GM18909 (cell line): ENCODE results near the gene TEX35.

Experiments
- ATAC-seq: cut with Tn5 transposase; IDR thresholded peaks from one replicate; pipeline ENCODE4 v1.9.1; 2021; ENCODE audit warnings: mild to moderate bottlenecking; ENCODE audit not compliant: unreplicated experiment, poor library complexity

The TEX35 gene

DNA sequence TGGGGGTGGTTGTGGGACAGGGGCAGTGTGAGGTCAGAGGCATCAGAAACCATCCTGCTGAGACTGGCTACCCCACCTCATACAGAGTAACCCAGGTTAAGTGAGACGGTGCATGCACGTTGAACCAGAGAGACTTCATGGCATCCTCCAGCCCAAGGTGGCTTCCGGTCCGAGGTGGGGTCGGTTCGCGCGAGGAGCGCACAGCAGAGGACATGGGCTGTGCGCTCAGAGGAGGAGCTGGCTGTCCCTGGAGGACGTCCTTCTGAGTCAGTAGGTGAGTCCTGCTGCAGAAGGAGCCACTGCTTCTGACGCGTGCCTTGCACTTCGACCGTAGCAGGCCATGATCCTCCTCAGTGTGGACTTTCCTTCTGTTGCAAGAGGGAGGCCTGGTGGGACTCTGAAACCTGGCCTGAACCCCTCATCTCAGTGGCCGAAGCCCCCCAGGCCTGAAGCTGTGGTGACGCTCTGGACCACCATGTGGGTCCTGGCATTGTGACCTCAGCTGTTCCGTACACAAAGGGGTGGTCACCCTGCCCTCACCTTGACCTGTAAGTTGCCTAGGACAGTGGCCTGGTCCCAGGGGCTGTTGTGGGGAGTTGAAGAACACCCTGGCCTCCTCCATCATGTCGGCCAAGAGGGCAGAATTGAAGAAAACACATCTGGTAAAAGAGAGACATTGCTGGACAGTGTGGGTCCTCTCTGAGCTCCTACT is at the start of gene TEX35:
TEX35 (plus strand) TSS at position 544 of the 712 bp plus-strand sequence; CDS start at position 624, 80 bp downstream.
- no peak for ATAC-seq

DNA sequence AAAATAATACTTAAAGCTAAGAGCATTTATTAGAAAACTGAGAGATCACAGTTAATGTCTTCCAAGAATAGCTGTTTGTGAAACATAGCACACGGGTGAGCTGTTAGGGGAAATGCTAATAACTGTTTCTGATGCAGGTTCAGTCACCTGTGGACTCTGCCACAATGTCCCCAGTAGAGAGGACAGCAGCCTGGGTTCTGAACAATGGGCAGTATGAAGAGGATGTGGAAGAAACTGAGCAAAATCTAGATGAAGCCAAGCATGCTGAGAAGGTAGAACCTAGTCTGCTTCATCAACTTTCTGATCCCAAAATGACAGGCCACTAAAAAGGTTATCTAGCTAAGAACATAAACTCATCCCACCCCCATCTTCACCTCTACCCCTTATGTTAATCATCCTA is 48.8 kb upstream of the TEX35 start:
- no peak for ATAC-seq

DNA sequence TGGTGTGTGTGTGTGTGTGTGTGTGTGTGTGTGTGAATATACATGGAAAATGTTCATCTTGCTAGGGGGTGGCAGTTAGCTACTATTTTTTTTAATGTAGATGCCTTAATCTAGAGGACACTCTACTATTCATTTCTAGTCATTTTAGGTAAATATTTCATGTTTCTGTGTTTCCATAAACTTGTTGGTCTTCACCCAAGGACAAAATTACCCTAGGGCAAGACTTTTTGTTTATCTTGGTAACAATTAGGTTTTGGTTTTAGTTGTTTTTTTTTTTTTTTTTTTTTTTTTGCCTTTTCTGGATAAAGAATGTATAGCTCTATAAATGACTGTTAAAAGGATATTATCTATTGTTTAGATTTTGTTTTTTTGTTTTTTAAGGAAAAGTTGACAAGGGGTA is 48.3 kb upstream of the TEX35 start:
- ATAC-seq = no peak

DNA sequence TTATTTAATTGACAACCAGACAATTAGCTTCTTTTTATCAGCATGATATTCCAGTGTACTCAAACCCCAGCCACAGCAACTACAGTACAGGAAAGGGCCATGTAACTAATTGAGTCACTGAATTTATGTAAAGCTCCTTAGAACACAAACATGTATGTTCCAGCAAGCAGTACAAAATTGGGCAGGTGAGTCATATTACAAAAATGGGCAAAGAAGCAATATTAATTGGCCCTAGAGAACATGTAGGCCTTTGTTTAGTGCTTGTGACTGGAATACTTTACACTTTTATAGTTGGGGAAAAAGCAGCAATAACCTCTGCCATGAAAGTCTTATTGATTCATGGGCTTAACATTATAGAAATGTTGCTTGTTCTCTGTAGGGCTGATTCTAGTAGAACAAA is 47.9 kb upstream of the TEX35 start:
- no peak for ATAC-seq

DNA sequence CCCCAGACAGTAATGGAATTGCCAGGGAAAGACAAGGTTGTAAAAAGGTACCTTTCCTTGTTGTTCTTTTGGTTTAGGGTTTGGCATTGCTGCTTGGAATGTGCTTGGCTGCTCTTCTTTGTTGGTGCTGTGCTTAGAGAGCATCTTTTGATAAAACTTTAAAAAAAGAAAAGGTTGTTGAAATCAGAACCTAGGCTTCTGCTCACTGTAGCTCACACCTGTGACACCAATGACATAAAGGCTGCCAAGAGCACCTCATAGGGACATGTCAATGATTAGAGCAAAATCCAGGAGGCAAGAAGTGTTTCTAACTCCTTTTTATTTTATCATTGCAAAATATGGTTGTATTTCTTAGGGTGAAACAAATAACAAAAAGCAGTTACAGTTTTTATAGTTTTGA is 45.1 kb upstream of the TEX35 start:
- no peak for ATAC-seq

DNA sequence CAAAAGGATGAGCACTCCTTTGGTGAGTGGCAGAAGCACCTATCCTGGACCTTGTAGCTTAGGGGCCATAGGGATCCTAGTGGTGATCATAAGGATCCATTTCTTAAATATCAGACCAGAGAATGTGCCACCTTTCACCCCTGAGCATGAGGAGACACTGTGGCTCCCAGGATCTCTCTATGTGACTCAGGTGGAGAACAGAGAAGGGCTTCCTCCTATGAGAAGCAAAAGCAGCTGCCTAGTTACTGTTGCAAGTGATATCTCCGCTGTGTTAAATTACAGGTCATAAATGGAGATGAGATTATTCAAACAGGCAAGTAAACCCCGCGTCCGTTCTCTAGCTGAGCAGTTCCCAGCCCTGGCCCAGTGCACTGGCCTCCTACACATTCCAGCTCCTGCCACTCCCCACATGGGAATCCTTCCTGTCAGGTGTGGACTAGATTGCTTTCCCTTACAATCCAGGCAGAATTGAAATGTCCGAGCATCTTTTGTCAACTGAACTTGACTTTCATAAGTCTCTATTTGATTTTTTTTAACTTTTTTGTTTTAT is 42.4 kb upstream of the TEX35 start:
- ATAC-seq = no peak

DNA sequence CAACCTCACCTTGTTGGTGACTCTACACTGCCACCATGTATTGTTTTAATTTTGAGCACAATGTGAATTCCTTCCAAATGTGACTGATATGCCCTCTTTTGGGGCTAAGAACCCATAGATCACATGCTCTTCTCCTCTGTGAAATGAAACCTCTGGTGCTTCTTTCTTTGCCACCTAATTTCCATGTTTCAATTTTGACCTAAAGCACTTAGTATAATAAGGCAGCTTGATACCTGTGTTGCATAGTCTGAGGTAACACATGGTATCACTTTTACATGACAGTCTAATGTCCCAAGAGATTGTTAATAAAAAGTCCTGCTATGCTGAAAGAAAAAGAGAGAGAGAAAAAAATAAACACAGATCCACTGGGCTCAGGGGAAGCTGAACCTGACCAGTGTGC is 40.4 kb upstream of the TEX35 start:
- no peak for ATAC-seq

DNA sequence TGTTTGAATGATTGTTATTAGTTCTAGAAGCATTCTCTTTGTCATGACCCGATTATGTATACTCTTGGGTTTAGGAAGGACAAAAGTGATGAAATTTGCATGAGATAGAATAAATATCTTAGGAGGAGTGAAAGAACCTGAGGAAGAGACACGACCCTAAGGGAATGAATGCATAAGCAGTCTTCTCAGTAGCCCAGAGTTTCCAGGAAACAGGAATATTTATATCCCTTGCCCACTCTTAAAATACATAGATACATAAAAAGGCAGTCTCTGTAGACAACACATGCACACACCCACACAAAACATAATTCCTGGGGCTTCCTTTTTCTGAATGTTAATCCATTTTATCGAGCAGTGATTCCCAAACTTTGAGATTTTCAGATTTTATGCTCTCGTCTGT is 35.5 kb upstream of the TEX35 start:
- ATAC-seq = no peak

DNA sequence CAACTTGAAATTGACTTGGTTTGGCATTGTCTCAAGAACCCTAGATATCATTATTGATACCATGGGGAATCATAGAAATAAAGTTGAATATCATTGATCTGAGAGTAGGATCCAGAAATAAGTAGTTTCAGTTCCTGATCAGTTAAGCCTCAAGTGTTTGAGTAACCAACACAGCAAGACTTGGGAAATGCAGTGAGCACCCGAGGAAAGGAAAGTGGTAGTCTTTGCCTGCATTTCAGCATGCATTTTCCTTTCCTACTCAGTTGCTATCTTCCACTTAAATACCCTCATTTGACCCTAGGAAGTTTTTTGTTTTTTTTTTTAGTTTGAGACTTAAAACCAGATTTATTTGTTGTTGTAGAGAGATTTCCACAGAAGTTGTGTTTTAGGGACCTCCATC is 35.1 kb upstream of the TEX35 start:
- no peak for ATAC-seq

DNA sequence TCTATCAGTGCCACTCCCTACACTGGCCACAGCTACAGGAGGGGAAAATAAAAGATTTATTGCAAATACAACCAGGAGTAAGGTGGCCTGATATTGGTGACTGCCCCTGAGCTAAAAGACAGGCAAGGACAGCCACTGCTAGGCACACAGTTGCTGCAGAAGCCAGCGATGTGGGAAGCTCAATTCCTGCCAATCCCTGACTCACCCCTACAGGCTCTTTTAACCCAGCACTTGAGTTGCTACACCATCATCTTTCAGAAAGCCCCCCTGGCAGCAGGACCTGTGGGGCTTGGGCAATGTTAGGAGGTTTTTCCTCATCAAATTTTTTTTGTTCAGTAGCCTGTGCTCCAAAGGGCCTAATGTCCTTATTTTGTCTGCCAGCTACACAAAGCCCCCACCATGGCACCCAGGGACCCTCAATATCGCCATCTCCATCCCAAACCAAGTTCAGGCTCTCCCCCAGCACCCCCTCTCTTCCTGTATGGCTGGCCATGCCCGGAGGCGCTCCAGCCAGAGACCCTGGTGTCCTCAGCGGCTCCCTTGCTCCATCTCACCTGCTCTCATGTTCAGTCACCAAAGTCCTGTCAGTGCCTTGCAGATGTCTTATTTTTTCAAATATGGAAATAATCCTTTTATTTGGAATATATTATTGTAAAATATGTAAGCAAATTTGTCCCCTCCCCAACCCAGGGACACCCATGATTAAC is 29.5 kb upstream of the TEX35 start:
- no peak for ATAC-seq

DNA sequence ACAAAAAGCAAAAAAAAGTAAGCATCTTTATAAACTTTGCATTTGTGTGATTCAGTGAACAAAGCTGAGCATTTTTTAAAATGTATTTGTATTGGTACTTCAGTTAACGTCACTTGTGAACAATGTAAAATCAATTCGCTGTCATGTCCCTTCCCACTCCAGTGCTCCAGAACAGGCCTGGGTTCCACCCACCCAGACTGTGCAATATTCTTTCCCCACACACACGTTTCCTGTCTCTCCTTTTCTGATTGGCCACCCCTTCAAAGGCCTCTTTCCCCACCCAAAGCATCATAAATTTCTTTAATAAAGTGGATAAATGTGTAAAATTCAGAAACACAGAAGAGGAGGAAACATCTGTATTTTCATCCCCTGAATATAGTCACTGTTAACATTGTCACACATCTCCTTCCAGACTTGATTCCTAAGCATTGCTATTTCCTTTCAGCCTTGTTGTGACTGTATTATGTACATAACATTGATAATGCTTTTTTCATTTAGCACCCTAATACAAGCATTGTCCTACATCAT is 28.1 kb upstream of the TEX35 start:
- ATAC-seq = no peak

DNA sequence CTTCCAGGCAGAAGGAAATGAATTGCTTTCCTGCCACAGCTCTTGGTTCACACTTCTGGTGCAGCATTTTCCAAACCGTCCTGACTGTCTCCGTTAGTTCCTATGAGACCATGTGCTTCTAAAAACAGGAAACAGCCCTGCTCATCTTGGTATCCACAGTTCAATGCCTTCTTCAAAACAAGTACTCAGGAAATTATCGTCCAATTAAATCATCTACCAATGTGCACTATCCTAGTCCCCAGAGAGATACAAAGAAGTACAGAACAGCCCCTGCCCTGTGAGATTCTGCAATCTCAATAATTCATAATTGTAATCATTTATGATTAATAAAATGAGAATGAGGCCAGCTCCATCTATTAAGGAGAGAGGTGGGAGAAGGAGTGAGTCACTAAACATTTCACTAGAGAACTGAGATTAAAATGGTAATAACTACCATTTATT is 27.3 kb upstream of the TEX35 start:
- ATAC-seq = no peak

DNA sequence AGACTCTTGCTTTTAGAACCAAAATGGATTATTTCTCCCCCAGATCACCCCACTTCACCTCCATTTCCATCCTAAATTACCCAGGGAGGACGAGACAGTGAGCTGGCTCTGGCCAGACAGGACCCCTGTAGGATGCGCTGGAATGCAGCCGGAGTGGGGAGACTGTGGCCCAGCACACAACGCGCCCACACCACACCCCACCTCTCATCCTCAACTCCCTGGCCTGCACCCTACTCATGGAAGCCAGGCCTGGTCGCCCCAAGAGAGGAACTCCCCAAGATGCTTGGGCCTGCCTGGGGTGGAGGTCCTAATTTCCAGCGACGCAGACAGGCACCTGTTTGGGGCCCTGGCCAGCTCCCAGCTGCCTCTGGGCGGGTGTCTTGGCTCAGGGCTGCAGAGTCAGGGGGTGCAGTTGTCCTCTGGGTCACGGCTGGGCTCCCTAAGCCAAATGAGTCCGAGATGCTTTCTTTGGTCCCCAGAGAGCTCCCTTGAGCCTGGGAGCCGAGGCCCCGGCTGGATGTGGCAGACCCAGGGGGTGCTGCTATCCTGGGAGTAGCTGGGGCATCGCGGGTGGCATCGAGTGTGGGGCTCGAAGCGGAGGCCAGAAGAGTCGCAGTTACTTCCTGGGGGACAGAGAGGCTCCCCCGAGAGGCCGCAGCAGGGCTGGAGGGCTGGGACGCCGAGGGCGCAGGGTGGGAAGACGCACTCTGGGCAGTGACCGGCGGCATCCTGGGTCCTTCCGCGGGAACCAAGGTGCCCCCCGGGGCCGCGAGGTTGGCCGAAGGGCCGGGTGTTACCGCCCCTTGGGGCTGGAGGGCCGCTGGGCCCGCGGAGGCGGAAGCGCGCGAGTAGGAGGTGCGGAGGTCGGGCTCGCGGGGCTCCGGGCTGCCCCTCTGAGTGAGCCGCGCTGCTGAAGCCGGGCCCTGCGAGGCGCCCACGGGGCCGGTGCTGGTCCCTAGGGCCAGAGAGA is 26.5 kb upstream of the TEX35 start:
- ATAC-seq = peak; percentile 46

DNA sequence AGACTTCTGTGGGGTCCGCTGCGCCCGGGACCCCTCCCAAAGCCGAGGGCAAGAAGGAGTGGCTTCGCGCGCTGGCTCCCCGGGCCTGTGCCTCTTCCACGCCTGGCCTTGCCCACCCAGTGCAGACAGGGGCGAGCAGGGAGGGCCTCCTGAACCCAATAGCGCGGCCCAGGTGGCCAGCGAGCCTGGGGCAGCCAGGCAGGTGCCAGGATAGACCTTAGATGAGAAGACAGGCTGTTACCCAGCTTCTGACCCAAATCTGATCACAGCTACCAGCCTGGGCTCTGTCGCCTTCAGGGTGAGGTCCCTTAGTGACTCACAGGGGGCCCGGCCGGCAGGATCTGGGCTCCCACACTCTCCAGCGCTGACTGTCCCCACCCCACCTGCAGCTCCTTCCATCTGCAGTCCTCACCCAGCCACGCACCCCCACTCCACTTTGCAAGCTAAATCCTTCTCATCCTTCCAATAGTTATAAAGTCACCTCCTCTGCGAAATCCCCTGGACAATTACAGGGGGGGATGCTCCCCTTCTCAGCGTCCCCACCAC is 25.8 kb upstream of the TEX35 start:
- ATAC-seq = peak; percentile 10

DNA sequence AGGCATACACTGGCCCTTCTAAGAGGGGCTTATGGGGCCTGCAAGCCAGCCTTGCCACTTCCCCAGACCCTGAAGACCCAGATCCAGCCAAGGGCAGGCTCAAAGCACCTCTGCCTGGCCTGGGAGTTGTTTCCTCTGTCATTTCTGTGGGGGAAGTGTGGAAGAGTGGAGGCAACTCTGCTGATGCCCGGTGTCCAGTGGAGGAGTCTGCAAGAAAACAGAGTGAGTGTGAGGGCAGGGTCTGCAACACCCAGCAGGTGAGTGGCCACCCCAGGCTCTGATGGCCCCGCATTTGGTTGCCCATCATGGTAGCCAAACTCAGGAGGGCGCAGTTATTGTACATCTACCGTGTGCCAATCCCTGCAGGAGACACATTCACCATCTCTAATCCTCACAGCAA is 24.5 kb upstream of the TEX35 start:
- no peak for ATAC-seq

DNA sequence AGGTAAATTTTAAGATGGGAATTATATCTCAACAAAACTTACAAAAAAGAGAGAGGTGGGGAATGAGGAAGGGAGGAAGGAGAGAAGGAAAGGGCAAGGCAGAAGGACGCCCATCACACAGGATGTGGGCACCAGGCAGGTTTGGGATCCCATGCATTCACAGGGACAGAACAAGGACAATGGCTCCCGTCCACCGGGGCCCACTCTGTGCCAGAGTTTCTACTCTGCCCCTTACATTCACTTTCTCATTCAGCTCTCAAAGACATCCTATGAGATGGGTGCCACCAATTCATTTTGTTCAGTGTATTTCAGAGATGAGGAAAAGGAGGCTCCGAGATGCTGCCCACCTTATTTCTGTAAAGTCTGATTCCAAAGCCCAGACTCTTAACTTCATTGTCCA is 23.5 kb upstream of the TEX35 start:
- ATAC-seq = no peak

DNA sequence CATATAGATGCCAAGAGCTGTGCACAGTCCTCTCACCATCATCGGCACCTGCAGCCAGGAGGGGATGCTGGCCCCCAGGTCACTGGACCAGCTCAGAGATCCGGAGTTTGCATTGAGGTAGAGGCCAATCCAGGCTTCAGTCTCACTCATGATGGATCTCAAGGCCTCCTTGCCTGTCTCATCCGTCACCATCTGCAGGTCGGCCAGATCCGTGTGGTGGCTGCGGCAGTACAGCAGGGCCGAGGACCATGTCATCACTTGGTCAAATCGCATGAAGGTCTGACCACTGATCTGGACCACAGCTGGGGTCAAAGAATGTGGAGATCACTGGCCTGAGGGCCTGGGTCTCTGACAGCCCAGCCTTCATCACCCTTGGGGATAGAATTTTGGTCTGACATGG is 22.8 kb upstream of the TEX35 start:
- ATAC-seq = no peak

DNA sequence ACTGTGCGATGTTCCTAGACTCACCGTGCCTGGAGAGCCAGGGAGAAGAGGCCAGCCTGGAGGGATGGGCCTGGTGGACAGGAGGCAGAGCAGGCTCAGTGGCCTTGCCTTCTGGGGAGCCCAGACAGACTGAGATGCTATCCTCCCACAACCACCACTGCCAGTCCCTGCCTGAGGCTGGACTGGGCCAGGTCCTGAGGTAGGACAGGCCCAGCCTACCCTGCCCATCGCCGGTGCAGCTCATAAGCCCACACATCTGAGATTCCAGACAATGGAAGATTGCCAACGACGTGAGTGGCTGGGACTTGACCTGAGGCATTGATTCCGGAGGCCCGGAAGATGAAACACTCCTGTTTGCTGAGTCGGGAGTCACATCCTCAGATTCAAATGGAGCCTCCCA is 21.9 kb upstream of the TEX35 start:
- no peak for ATAC-seq

DNA sequence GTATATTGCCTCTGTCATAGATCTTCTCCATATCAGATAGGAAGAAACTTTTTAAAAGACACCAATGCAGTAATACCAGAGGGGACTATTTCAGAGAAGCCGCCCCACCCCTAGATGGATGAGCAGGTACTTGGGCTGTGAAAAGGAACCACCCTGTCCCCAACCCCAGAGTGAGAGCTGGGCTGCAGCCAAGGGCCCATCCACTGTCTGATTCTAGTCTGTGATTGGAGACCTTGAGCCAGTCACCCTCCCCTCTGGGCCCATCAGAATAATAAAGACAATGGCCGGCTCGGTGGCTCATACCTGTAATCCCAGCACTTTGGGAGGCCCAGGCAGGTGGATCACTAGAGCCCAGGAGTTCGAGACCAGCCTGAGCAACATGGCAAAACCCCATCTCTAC is 21.2 kb upstream of the TEX35 start:
- ATAC-seq = no peak

DNA sequence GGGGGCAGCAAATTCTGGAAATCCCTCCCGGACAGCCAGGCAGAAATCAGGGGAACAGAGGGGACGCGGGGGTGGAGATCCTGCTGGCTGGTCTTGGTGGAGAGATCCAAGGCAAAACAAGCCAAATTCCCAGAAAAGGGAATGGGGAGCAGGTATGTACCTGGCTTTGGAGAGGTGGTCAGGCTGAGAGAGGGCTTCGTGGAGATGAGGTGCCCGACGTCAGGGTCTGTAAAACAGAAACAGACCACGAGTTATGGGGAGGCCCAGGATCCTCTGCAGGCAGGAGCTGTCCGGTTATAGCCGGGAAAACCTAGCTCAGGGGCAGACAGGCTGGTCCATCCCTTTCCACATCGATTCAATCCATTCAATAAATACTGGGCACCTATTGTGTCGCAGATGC is 20.6 kb upstream of the TEX35 start:
- ATAC-seq = no peak
